Astrocyte (in vitro differentiated cells and primary cell): ENCODE measurements around the gene MTHFSD. TPM values are rescaled to one million over a fixed set of nuclear protein-coding genes. Genes with fewer than 3 reads are reported as not detected.
A peak's percentile ranks its signal among the peaks of the same experiment; 100 is the strongest.

ENCODE experiments used
- DNase-seq: peaks from one replicate; pipeline ENCODE4 v3.0.0-alpha.2; 2010; ENCODE audit warnings: low read depth
- FAIRE-seq: peaks from 2 replicates; lab custom pipeline; 2011; peaks lifted over from hg19 to GRCh38; lab: Jason Lieb, UNC
- H2AFZ ChIP-seq: 2 replicates; pipeline ENCODE4 v1.6.0; 2012; ENCODE audit warnings: low read depth, low read length, inconsistent platforms
- H3K27ac ChIP-seq: 2 replicates; pipeline ENCODE4 v1.5.1; 2011; ENCODE audit warnings: low read depth, low read length, inconsistent platforms
- H3K27me3 ChIP-seq: 2 replicates; pipeline ENCODE4 v1.6.0; 2011; ENCODE audit warnings: low read length, inconsistent platforms; ENCODE audit not compliant: insufficient read depth
- H3K36me3 ChIP-seq: 2 replicates; pipeline ENCODE4 v1.5.1; 2011; ENCODE audit warnings: low read length, inconsistent platforms; ENCODE audit not compliant: insufficient read depth
- H3K4me1 ChIP-seq: 2 replicates; pipeline ENCODE4 v1.5.1; 2011; ENCODE audit warnings: low read length, inconsistent platforms; ENCODE audit not compliant: insufficient read depth
- H3K4me2 ChIP-seq: 2 replicates; pipeline ENCODE4 v1.6.0; 2012; ENCODE audit warnings: low read length, inconsistent platforms
- H3K4me3 ChIP-seq: 2 replicates; pipeline ENCODE4 v1.5.1; 2011; ENCODE audit warnings: low read depth, mild to moderate bottlenecking, low read length, inconsistent platforms; ENCODE audit not compliant: insufficient read depth
- H3K79me2 ChIP-seq: 2 replicates; pipeline ENCODE4 v1.6.0; 2012; ENCODE audit warnings: mild to moderate bottlenecking, low read length, inconsistent platforms; ENCODE audit not compliant: insufficient read depth
- H3K9ac ChIP-seq: 2 replicates; pipeline ENCODE4 v1.6.0; 2012; ENCODE audit warnings: mild to moderate bottlenecking, low read length, inconsistent platforms
- H3K9me3 ChIP-seq: 2 replicates; pipeline ENCODE4 v1.5.1; 2012; ENCODE audit warnings: low read depth, mild to moderate bottlenecking, low read length, inconsistent platforms; ENCODE audit not compliant: insufficient read depth
- H4K20me1 ChIP-seq: 2 replicates; pipeline ENCODE4 v1.6.0; 2012; ENCODE audit warnings: low read length, inconsistent platforms; ENCODE audit not compliant: insufficient read depth
- H3K27ac Mint-ChIP-seq: one replicate; pipeline ENCODE4 v1.8.0; 2021; ENCODE audit warnings: mild to moderate bottlenecking, mixed read lengths; ENCODE audit not compliant: unreplicated experiment
- H3K27me3 Mint-ChIP-seq: one replicate; pipeline ENCODE4 v1.8.0; 2021; ENCODE audit warnings: low read depth, mixed read lengths; ENCODE audit not compliant: unreplicated experiment
- H3K36me3 Mint-ChIP-seq: one replicate; pipeline ENCODE4 v1.8.0; 2021; ENCODE audit warnings: low read depth, mixed read lengths; ENCODE audit not compliant: unreplicated experiment
- H3K4me1 Mint-ChIP-seq: one replicate; pipeline ENCODE4 v1.8.0; 2021; ENCODE audit warnings: low read depth, mixed read lengths; ENCODE audit not compliant: unreplicated experiment
- H3K4me3 Mint-ChIP-seq: one replicate; pipeline ENCODE4 v1.8.0; 2021; ENCODE audit warnings: mild to moderate bottlenecking, moderate library complexity, mixed read lengths; ENCODE audit not compliant: unreplicated experiment
- H3K9me3 Mint-ChIP-seq: one replicate; pipeline ENCODE4 v1.8.0; 2021; ENCODE audit warnings: mild to moderate bottlenecking, mixed read lengths; ENCODE audit not compliant: unreplicated experiment
- EZH2 ChIP-seq: IDR thresholded peaks from 2 replicates; pipeline ENCODE4 v1.6.1; 2012; ENCODE audit warnings: mild to moderate bottlenecking, low read length, inconsistent platforms; ENCODE audit not compliant: insufficient read depth
- total RNA-seq: library from RNA; stranded (reverse); gene quantifications from 2 replicates; pipeline ENCODE4 v1.2.1, GENCODE V29; 2021
- TF ChIP-seq, protein P1 (sequence below): IDR thresholded peaks from 2 replicates; pipeline ENCODE4 v1.5.1; 2011; ENCODE audit warnings: low read depth, mild to moderate bottlenecking, inconsistent platforms, low read length, moderate library complexity; ENCODE audit not compliant: insufficient read depth

MTHFSD gene
- total RNA-seq, 1 donor from 2014 or later, result 15.6 TPM

DNA sequence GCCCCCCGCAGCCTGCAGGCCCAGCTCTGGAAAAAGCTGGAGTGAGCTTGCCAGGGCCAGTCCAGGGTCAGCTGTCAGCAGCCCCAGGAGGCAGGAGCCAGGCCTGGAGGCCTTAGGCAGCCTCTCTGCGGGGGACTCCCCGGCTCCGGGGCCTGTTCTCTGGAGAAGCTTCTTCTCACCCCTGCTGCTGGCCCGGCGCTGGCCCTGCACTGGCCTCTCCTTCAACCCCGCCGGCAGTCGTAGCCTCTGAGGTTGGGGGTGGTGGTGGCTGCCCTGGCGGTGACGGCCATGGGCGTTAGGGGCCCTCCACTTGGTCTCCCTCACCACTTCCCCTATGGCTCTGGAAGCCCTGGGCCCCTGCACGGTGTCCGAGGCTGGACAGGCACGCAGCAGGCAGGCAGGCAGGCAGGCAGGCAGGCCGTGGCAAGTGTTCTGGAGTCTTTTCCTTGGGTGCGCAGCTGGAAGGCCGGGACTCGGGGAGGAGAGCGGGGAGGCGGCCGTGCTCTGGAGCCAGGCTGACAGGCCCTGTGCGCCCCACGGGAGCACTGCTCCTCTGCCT is 42.7 kb downstream of the MTHFSD start:
- Histone ChIP-seq H4K20me1 (peaks cover 35% of the 10 kb centered on the region), H2AFZ (no peak overlapping the region), H3K79me2 (peaks cover 43% of the 10 kb centered on the region), H3K36me3 (no peaks in the 10 kb centered on the region), H3K4me1 (peaks cover 12% of the 10 kb centered on the region), H3K27me3 (peaks cover 64% of the 10 kb centered on the region), H3K4me2 (peak overlapping the region; percentile 88), H3K9me3 (peaks cover 9% of the 10 kb centered on the region), H3K9ac (peak overlapping the region; percentile 77), H3K4me3 (peak overlapping the region; percentile 71), H3K27ac (no peak overlapping the region)
- peaks cover 57% of the 10 kb centered on the region for H3K27me3 Mint-ChIP-seq
- TF ChIP-seq EZH2, result peak; percentile 66
- TF ChIP-seq, protein P1, sequence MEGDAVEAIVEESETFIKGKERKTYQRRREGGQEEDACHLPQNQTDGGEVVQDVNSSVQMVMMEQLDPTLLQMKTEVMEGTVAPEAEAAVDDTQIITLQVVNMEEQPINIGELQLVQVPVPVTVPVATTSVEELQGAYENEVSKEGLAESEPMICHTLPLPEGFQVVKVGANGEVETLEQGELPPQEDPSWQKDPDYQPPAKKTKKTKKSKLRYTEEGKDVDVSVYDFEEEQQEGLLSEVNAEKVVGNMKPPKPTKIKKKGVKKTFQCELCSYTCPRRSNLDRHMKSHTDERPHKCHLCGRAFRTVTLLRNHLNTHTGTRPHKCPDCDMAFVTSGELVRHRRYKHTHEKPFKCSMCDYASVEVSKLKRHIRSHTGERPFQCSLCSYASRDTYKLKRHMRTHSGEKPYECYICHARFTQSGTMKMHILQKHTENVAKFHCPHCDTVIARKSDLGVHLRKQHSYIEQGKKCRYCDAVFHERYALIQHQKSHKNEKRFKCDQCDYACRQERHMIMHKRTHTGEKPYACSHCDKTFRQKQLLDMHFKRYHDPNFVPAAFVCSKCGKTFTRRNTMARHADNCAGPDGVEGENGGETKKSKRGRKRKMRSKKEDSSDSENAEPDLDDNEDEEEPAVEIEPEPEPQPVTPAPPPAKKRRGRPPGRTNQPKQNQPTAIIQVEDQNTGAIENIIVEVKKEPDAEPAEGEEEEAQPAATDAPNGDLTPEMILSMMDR, result no peak
- peaks cover 2% of the 10 kb centered on the region for H3K36me3 Mint-ChIP-seq
- no peak for DNase-seq
- no peak for FAIRE-seq
- peaks cover 2% of the 10 kb centered on the region for H3K4me1 Mint-ChIP-seq
- H3K27ac Mint-ChIP-seq, result no peak overlapping the region
- H3K9me3 Mint-ChIP-seq, result peaks cover 26% of the 10 kb centered on the region
- H3K4me3 Mint-ChIP-seq, result no peak overlapping the region

DNA sequence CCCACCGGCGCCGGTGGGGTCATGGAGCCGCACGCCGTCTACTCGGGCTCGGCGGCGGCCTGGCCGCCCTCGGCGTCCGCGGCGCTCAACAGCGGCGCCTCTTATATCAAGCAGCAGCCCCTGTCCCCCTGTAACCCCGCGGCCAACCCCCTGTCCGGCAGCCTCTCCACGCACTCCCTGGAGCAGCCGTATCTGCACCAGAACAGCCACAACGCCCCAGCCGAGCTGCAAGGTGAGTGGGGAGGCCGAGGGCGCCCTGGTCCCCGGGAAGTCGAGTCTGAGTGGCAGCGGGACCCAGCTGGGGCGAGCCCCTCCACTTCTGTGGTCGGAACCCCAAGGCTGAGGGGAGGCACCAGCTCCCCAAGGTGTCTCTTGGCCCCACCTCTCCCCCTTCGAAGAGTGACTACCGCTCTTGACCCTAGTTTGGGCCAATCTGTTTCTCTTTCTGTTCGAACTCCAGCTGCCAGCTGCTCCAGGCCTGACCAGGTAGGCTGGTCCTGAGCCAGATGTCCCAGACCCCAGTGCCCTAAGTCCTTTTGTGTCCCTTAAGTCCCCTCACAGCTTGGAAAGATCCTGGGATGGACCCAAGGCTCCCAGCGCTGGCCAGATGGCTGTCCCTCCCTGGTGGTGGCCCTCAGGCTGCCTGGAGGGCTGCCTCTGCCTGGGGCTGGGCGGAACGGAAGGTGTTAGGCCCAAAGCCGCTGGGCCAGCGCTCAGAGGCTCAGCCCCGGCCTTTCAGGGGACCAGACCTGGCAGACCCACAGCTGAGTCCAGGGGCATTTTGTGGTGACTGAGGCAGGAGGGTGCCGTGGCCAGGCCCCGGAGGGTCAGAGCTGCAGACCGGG is 43.5 kb downstream of the MTHFSD start:
- H3K27me3 ChIP-seq, result peaks cover 66% of the 10 kb centered on the region
- no peaks in the 10 kb centered on the region for H3K36me3 ChIP-seq
- Mint-ChIP-seq H3K27ac (peak overlapping the region; percentile 93), H3K27me3 (peaks cover 59% of the 10 kb centered on the region), H3K4me3 (no peak overlapping the region), H3K4me1 (peaks cover 2% of the 10 kb centered on the region), H3K9me3 (peaks cover 29% of the 10 kb centered on the region), H3K36me3 (peaks cover 2% of the 10 kb centered on the region)
- peaks cover 43% of the 10 kb centered on the region for H3K79me2 ChIP-seq
- peak overlapping the region; percentile 88 for H3K4me2 ChIP-seq
- no peak overlapping the region for H2AFZ ChIP-seq
- H3K27ac ChIP-seq, result peak overlapping the region; percentile 65
- H3K9ac ChIP-seq, result peak overlapping the region; percentile 77
- H3K4me3 ChIP-seq, result peak overlapping the region; percentile 71
- H3K4me1 ChIP-seq, result peaks cover 12% of the 10 kb centered on the region
- peaks cover 38% of the 10 kb centered on the region for H4K20me1 ChIP-seq
- FAIRE-seq (no peak), DNase-seq (no peak)
- TF ChIP-seq EZH2, result no peak
- TF ChIP-seq, protein P1, result no peak
- peaks cover 12% of the 10 kb centered on the region for H3K9me3 ChIP-seq
